Measurements from ENCODE around the gene ANKRD55.
"Not testable (repeated sequence)": the region's sequence is repeated elsewhere in the genome, so short reads cannot be mapped to it uniquely, and the experiment has no call there.

ANKRD55 gene

GRCh38 chr5:56251918-56252553, 18.9 kb upstream of the ANKRD55 start:
- DNase-seq, result no peak

GRCh38 chr5:56251440-56251839, 18.3 kb upstream of the ANKRD55 start:
- no peak for DNase-seq

GRCh38 chr5:56250011-56250410, 16.9 kb upstream of the ANKRD55 start:
- DNase-seq, result no peak

- not testable (repeated sequence) for DNase-seq
Observed at GRCh38 chr5:56249085-56249484, 16.0 kb upstream of the ANKRD55 start.

- DNase-seq, result no peak
Observed at GRCh38 chr5:56247592-56247991, 14.5 kb upstream of the ANKRD55 start.

GRCh38 chr5:56246769-56247168, 13.6 kb upstream of the ANKRD55 start:
- no peak for DNase-seq

GRCh38 chr5:56245481-56245880, 12.4 kb upstream of the ANKRD55 start:
- DNase-seq, result no peak

GRCh38 chr5:56244627-56245026, 11.5 kb upstream of the ANKRD55 start:
- DNase-seq, result no peak

GRCh38 chr5:56242271-56242670, 9.1 kb upstream of the ANKRD55 start:
- not testable (repeated sequence) for DNase-seq

GRCh38 chr5:56232538-56232937, 592 bp downstream of the ANKRD55 start:
- no peak for DNase-seq

- DNase-seq, result no peak
Observed at GRCh38 chr5:56230576-56230975, 2.6 kb downstream of the ANKRD55 start.

GRCh38 chr5:56229111-56229510, 4.0 kb downstream of the ANKRD55 start:
- DNase-seq, result no peak

GRCh38 chr5:56228631-56229030, 4.5 kb downstream of the ANKRD55 start:
- DNase-seq, result no peak

GRCh38 chr5:56227691-56228090, 5.4 kb downstream of the ANKRD55 start:
- DNase-seq, result no peak

GRCh38 chr5:56223298-56223697, 9.8 kb downstream of the ANKRD55 start:
- not testable (repeated sequence) for DNase-seq

GRCh38 chr5:56221601-56222000, 11.5 kb downstream of the ANKRD55 start:
- not testable (repeated sequence) for DNase-seq

GRCh38 chr5:56215019-56215830, 17.9 kb downstream of the ANKRD55 start:
- no peak for DNase-seq

GRCh38 chr5:56213886-56214535, 19.1 kb downstream of the ANKRD55 start:
- DNase-seq, result not testable (repeated sequence)

- DNase-seq, result no peak
Observed at GRCh38 chr5:56212130-56212879, 20.8 kb downstream of the ANKRD55 start.

- no peak for DNase-seq
Observed at GRCh38 chr5:56211298-56211865, 21.7 kb downstream of the ANKRD55 start.

GRCh38 chr5:56208681-56209080, 24.4 kb downstream of the ANKRD55 start:
- DNase-seq, result no peak

- DNase-seq, result no peak
Observed at GRCh38 chr5:56207537-56207936, 25.6 kb downstream of the ANKRD55 start.
